K562 (cell line): ENCODE measurements around the gene KCNK7. TPM values are rescaled to one million over a fixed set of nuclear protein-coding genes. Genes with fewer than 3 reads are reported as not detected.

ENCODE experiments used
- E2F4 ChIP-seq: sonication (generic); formaldehyde crosslinking; IDR thresholded peaks from 2 replicates; pipeline ENCODE4 v1.8.0; 2022; ENCODE audit warnings: mild to moderate bottlenecking, low read depth, missing genetic modification reagents
- GTF2F1 ChIP-seq: IDR thresholded peaks from 2 replicates; pipeline ENCODE4 v1.6.1; 2011; ENCODE audit warnings: low read depth, low read length, improper control_type of control experiment
- KLF1 ChIP-seq: fragments of 450-650 bp; IDR thresholded peaks from 2 replicates; pipeline ENCODE4 v1.6.1; 2016; ENCODE audit warnings: missing genetic modification characterization, missing compliant biosample characterization
- L3MBTL2 ChIP-seq: fragments of 450-650 bp; IDR thresholded peaks from 2 replicates; pipeline ENCODE4 v1.6.1; 2016; ENCODE audit warnings: mild to moderate bottlenecking, moderate library complexity
- MCM2 ChIP-seq: fragments of 450-650 bp; IDR thresholded peaks from 2 replicates; pipeline ENCODE4 v1.6.1; 2017; ENCODE audit warnings: low read depth, mild to moderate bottlenecking
- NBN ChIP-seq: fragments of 450-650 bp; IDR thresholded peaks from 2 replicates; pipeline ENCODE4 v1.6.1; 2016; ENCODE audit warnings: low read depth, mild to moderate bottlenecking
- POU5F1 ChIP-seq: fragments of 150-350 bp; IDR thresholded peaks from 2 replicates; pipeline ENCODE4 v1.6.1; 2014; ENCODE audit warnings: borderline replicate concordance, low read length, low read depth, mild to moderate bottlenecking; ENCODE audit not compliant: partially characterized antibody
- PURB ChIP-seq: sonication (generic); formaldehyde crosslinking; IDR thresholded peaks from 2 replicates; pipeline ENCODE4 v1.9.0; 2021; ENCODE audit warnings: low read depth, mild to moderate bottlenecking, missing genetic modification reagents
- PYGO2 ChIP-seq: fragments of 450-650 bp; IDR thresholded peaks from 2 replicates; pipeline ENCODE4 v1.6.1; 2016; ENCODE audit warnings: mild to moderate bottlenecking, missing genetic modification characterization, moderate library complexity, missing compliant biosample characterization
- RB1 ChIP-seq: fragments of 450-650 bp; IDR thresholded peaks from 2 replicates; pipeline ENCODE4 v1.6.1; 2017; ENCODE audit warnings: low read depth, mild to moderate bottlenecking
- RCOR1 ChIP-seq, 2 experiments: IDR thresholded peaks; 2 replicates each; pipeline ENCODE4 v1.6.1; 2012; ENCODE audit warnings: low read depth in 2 of 2, low read length in 2 of 2, borderline replicate concordance in 1 of 2, improper control_type of control experiment in 1 of 2
- THAP7 ChIP-seq: fragments of 250-450 bp; sonication (Bioruptor Pico); IDR thresholded peaks from 2 replicates; pipeline ENCODE4 v1.5.0; 2021
- THRAP3 ChIP-seq: fragments of 450-650 bp; IDR thresholded peaks from 2 replicates; pipeline ENCODE4 v1.6.1; 2016; ENCODE audit warnings: mild to moderate bottlenecking, inconsistent platforms, borderline replicate concordance
- TSC22D4 ChIP-seq: fragments of 450-650 bp; IDR thresholded peaks from 2 replicates; pipeline ENCODE4 v1.6.1; 2016; ENCODE audit warnings: missing genetic modification characterization, missing biosample characterization, control low read depth
- ZBTB49 ChIP-seq: sonication (generic); formaldehyde crosslinking; IDR thresholded peaks from 2 replicates; pipeline ENCODE4 v1.8.0; 2022; ENCODE audit warnings: missing genetic modification reagents, mild to moderate bottlenecking, borderline replicate concordance
- ZNF324 ChIP-seq: fragments of 250-450 bp; sonication (Bioruptor Pico); IDR thresholded peaks from 2 replicates; pipeline ENCODE4 v1.4.0; 2020; ENCODE audit warnings: mild to moderate bottlenecking
- ZNF354B ChIP-seq: fragments of 250-450 bp; sonication (Bioruptor Pico); IDR thresholded peaks from 2 replicates; pipeline ENCODE4 v1.4.0; 2020
- ZNF431 ChIP-seq: sonication (generic); formaldehyde crosslinking; IDR thresholded peaks from 2 replicates; pipeline ENCODE4 v1.8.0; 2022; ENCODE audit warnings: mild to moderate bottlenecking, missing genetic modification reagents
- ZNF445 ChIP-seq: fragments of 250-450 bp; sonication (Bioruptor Pico); IDR thresholded peaks from 2 replicates; pipeline ENCODE4 v1.4.0; 2020; ENCODE audit warnings: low read depth, mild to moderate bottlenecking, moderate library complexity
- ZNF518B ChIP-seq: fragments of 250-450 bp; sonication (Bioruptor Pico); IDR thresholded peaks from 2 replicates; pipeline ENCODE4 v1.5.0; 2021; ENCODE audit warnings: mild to moderate bottlenecking, moderate library complexity
- ZNF589 ChIP-seq: fragments of 200-800 bp; sonication (Bioruptor generic); IDR thresholded peaks from 2 replicates; pipeline ENCODE4 v1.6.1; 2016; ENCODE audit warnings: low read depth, missing genetic modification characterization, missing compliant biosample characterization
- polyA plus RNA-seq, 8 experiments: library from polyadenylated mRNA; depleted of rRNA in 4 of 8; stranded (reverse) in 5 of 8; unstranded in 3 of 8; fragments of >200 nt; fragmentation: Nextera tagmentation in 2 of 8; fragmentation: Illumina TruSeq in 1 of 8; extraction: Ambion mirVana in 2 of 8; extraction: Trizol in 1 of 8; gene quantifications; 2 replicates each; pipeline versions ENCODE4 v1.2.1 to v1.2.3, GENCODE V29; 2011 to 2014; ENCODE audit warnings: inconsistent platforms in 1 of 8, missing spikeins in 1 of 8
- total RNA-seq, 7 experiments: library from RNA; depleted of rRNA in 6 of 7; stranded (reverse); fragments of >200 nt in 6 of 7; fragmentation: Illumina TruSeq in 2 of 7; extraction: Trizol in 2 of 7; gene quantifications; 2 replicates each; pipeline versions ENCODE4 v1.2.1 to v1.2.3, GENCODE V29; 2011 to 2021; ENCODE audit warnings: low replicate concordance in 1 of 7

The KCNK7 gene
- total and polyA plus RNA-seq, 9 of the 15 experiments (the other 6 are each of a cell fraction or from before 2014, with no cell fraction given): 0.07 to 0.40 TPM; not detected in 7

- peak; percentile 83; the same call in 1 of the 2 replicates for TF ChIP-seq NBN
- TF ChIP-seq THRAP3: no peak
- no peak for TF ChIP-seq ZNF518B (CRISPR knock-in tag)
- no peak for TF ChIP-seq ZNF354B (CRISPR knock-in tag)
- TF ChIP-seq TSC22D4 (tag): no peak
- no peak for TF ChIP-seq ZBTB49 (CRISPR knock-in tag)
- TF ChIP-seq PURB (CRISPR knock-in tag): no peak
- peak; percentile 97 for TF ChIP-seq ZNF589 (CRISPR knock-in tag)
- TF ChIP-seq ZNF445 (CRISPR knock-in tag): no peak
- TF ChIP-seq RB1: 0 out of 2 replicates have a peak, but pooled peaks have one; percentile 14
- 0 out of 2 replicates have a peak, but pooled peaks have one; percentile 22 for TF ChIP-seq KLF1 (tag)
- peak; percentile 71; the same call in 1 of the 2 replicates for TF ChIP-seq THAP7 (CRISPR knock-in tag)
- TF ChIP-seq GTF2F1: no peak
- no peak; the same call in 1 of the 2 replicates for TF ChIP-seq PYGO2
- no peak for TF ChIP-seq MCM2
- TF ChIP-seq L3MBTL2: no peak; the same call in 1 of the 2 replicates
- TF ChIP-seq POU5F1: no peak
- TF ChIP-seq RCOR1 (IDR thresholded peaks at IDR 0.05; ENCODE audit: borderline replicate concordance in 1 of 2, low read depth in 2 of 2, low read length in 2 of 2): peak; percentile 64 to 89; a peak in 3 of 4 replicates
- TF ChIP-seq ZNF324 (CRISPR knock-in tag): no peak
- TF ChIP-seq ZNF431 (CRISPR knock-in tag): no peak; the same call in 1 of the 2 replicates
- TF ChIP-seq E2F4 (CRISPR knock-in tag): no peak
Measured at GRCh38 chr11:65574811-65575567, 20.6 kb downstream of the KCNK7 start (continued).
